ENCODE data around the gene ZNF654. TPM values are rescaled to one million over a fixed set of nuclear protein-coding genes. Genes with fewer than 3 reads are reported as not detected.
A peak's percentile ranks its signal among the peaks of the same experiment; 100 is the strongest.

ZNF654 gene
- total and polyA plus RNA-seq, 2 of the 13 experiments (the other 11 are each of a cell fraction or from before 2014, with no cell fraction given) = 1.8 to 4.1 TPM

GRCh38 chr3:88151358-88151757 lies 92.3 kb downstream of the ZNF654 start:
- in situ Hi-C loops (cut with HindIII; ENCODE audit: extremely low pct_ligation_motif_present, low pct_unique_long_range_greater_than_20kb) = loop anchor here (5.0 kb wide), 1 partner anchor 94 kb away; the partner anchor contains the start of genes CGGBP1 and ZNF654
- TF ChIP-seq SMC3 (IDR thresholded peaks at IDR 0.05; ENCODE audit: low read length) = no peak
- TF ChIP-seq, protein P1, sequence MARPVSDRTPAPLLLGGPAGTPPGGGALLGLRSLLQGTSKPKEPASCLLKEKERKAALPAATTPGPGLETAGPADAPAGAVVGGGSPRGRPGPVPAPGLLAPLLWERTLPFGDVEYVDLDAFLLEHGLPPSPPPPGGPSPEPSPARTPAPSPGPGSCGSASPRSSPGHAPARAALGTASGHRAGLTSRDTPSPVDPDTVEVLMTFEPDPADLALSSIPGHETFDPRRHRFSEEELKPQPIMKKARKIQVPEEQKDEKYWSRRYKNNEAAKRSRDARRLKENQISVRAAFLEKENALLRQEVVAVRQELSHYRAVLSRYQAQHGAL (CRISPR knock-in tag; IDR thresholded peaks at IDR 0.05; ENCODE audit: not compliant biosample characterization) = no peak
- TF ChIP-seq LCORL (IDR thresholded peaks at IDR 0.05) = no peak
- TF ChIP-seq LCORL (CRISPR knock-in tag; IDR thresholded peaks at IDR 0.05) = no peak
- no peak for TF ChIP-seq MTF1 (CRISPR knock-in tag; IDR thresholded peaks at IDR 0.05)
- no peak for TF ChIP-seq SSRP1 (CRISPR knock-in tag; IDR thresholded peaks at IDR 0.05)
- TF ChIP-seq THRA (CRISPR knock-in tag; IDR thresholded peaks at IDR 0.05; ENCODE audit: borderline replicate concordance) = no peak
- TF ChIP-seq ZNF484 (CRISPR knock-in tag; IDR thresholded peaks at IDR 0.05; ENCODE audit: borderline replicate concordance, low read depth) = no peak
- TF ChIP-seq ZNF546 (CRISPR knock-in tag; conservative IDR thresholded peaks at IDR 0.05) = no peak
- TF ChIP-seq KLF6 (CRISPR knock-in tag; IDR thresholded peaks at IDR 0.05) = no peak
- no peak for TF ChIP-seq ZNF510 (CRISPR knock-in tag; IDR thresholded peaks at IDR 0.05; ENCODE audit: low read depth)
- no peak for TF ChIP-seq ZNF549 (CRISPR knock-in tag; IDR thresholded peaks at IDR 0.05)
- TF ChIP-seq KDM5A (IDR thresholded peaks at IDR 0.05; ENCODE audit: borderline replicate concordance, low read length) = no peak
- 48% methylated on average over 4 of the region's 4 CpGs for WGBS (ENCODE audit: low lambda C conversion rate)
- Histone ChIP-seq H3K27me3 (ENCODE audit: control insufficient read depth in 1 of 2, insufficient read depth in 2 of 2, low read length in 2 of 2) (no peaks in the 10 kb centered on the region; a peak in 1 of 5 replicates), H3K9me3 (ENCODE audit: low read length) (no peaks in the 10 kb centered on the region), H3K9ac (ENCODE audit: insufficient read depth, low read depth, low read length) (peak overlapping the region; percentile 90; the same call in 1 of the 2 replicates), H3K79me2 (ENCODE audit: insufficient read depth, low read length) (peaks cover 37% of the 10 kb centered on the region), H2AFZ (ENCODE audit: low read length) (no peak overlapping the region), H3K4me2 (ENCODE audit: low read depth, low read length) (peak overlapping the region; percentile 74), H3K27ac (ENCODE audit: extremely low read length, insufficient read depth, low read length) (no peak overlapping the region), H3K4me1 (ENCODE audit: insufficient read depth, low read length) (peaks cover 37% of the 10 kb centered on the region), H4K20me1 (ENCODE audit: insufficient read depth, low read length) (no peaks in the 10 kb centered on the region; the same call in 1 of the 2 replicates), H3K4me3 (replicated peaks in 1 of 3; ENCODE audit: insufficient read depth in 1 of 3, low read depth in 2 of 3, low read length in 3 of 3) (peak overlapping the region; percentile 27 to 96 (median 72); a peak in 5 of 6 replicates), H3K36me3 (replicated peaks in 1 of 2; ENCODE audit: control insufficient read depth in 1 of 2, insufficient read depth in 2 of 2, low read length in 2 of 2) (peaks cover 2 to 18% of the 10 kb centered on the region in 2 experiments; a peak in 3 of 5 replicates)
- DNase-seq (ENCODE audit: low spot score) = no peak
- no TSS peak for BruUV-seq (replicated peaks)
- intact Hi-C loops (cut with micrococcal nuclease; ENCODE audit: unreplicated experiment) = loop anchor here (2.0 kb wide), 1 partner anchor 37 kb away; no protein-coding TSS in a partner anchor
- POLR2A ChIA-PET = interaction anchor here (1.3 kb wide), 1 partner anchor 31 kb away, joined by 5 read pairs; no protein-coding TSS in a partner anchor
- ATAC-seq = no peak
- CTCF ChIA-PET (ENCODE audit: low intra/inter-chr PET ratio, low total read pairs) = no interaction called here
- FAIRE-seq = no peak

Data from HepG2 (cell line).